Measurements from ENCODE around the gene FN1. TPM values are rescaled to one million over a fixed set of nuclear protein-coding genes. Genes with fewer than 3 reads are reported as not detected.

FN1 gene
- total RNA-seq, 1 experiment from 2014 or later = 564 TPM

GRCh38 chr2:215415820-215416577 lies 19.9 kb downstream of the FN1 start:
- no peak for TF ChIP-seq CTCF (IDR thresholded peaks at IDR 0.05; ENCODE audit: unreplicated experiment)
- no peak for DNase-seq (ENCODE audit: unreplicated experiment)
- CTCF ChIA-PET = interaction anchor here (0.6 kb wide), 2 partner anchors 14 to 39 kb away, joined by 3 read pairs; no protein-coding TSS in a partner anchor
- H3K9me3 Mint-ChIP-seq (ENCODE audit: unreplicated experiment) = no peaks in the 10 kb centered on the region
- peaks cover 13% of the 10 kb centered on the region for H3K36me3 Mint-ChIP-seq (ENCODE audit: insufficient read depth, unreplicated experiment)
- no peak overlapping the region for H3K27ac Mint-ChIP-seq (ENCODE audit: low read depth, unreplicated experiment)
- H3K27me3 Mint-ChIP-seq (ENCODE audit: insufficient read depth, unreplicated experiment) = no peaks in the 10 kb centered on the region
- POLR2A ChIA-PET = interaction anchor here (1.2 kb wide), 1 partner anchor 11 kb away, joined by 3 read pairs; no protein-coding TSS in a partner anchor
- H3K4me1 Mint-ChIP-seq (ENCODE audit: insufficient read depth, unreplicated experiment) = peaks cover 14% of the 10 kb centered on the region
- intact Hi-C loops (cut with micrococcal nuclease) = no loop called here
- no peak overlapping the region for H3K4me3 Mint-ChIP-seq (ENCODE audit: unreplicated experiment)
- BruUV-seq (replicated peaks) = no TSS peak

GRCh38 chr2:215415218-215415617 lies 20.6 kb downstream of the FN1 start:
- POLR2A ChIA-PET = interaction anchor here (0.9 kb wide), 1 partner anchor 11 kb away, joined by 4 read pairs; no protein-coding TSS in a partner anchor
- CTCF ChIA-PET = no interaction called here
- DNase-seq (ENCODE audit: unreplicated experiment) = no peak
- no peaks in the 10 kb centered on the region for H3K27me3 Mint-ChIP-seq (ENCODE audit: insufficient read depth, unreplicated experiment)
- no peak overlapping the region for H3K27ac Mint-ChIP-seq (ENCODE audit: low read depth, unreplicated experiment)
- no peak overlapping the region for H3K4me3 Mint-ChIP-seq (ENCODE audit: unreplicated experiment)
- H3K9me3 Mint-ChIP-seq (ENCODE audit: unreplicated experiment) = no peaks in the 10 kb centered on the region
- BruUV-seq (replicated peaks) = no TSS peak
- intact Hi-C loops (cut with micrococcal nuclease) = no loop called here
- TF ChIP-seq CTCF (IDR thresholded peaks at IDR 0.05; ENCODE audit: unreplicated experiment) = no peak
- peaks cover 19% of the 10 kb centered on the region for H3K4me1 Mint-ChIP-seq (ENCODE audit: insufficient read depth, unreplicated experiment)
- H3K36me3 Mint-ChIP-seq (ENCODE audit: insufficient read depth, unreplicated experiment) = peaks cover 14% of the 10 kb centered on the region

- no peak for TF ChIP-seq CTCF (IDR thresholded peaks at IDR 0.05; ENCODE audit: unreplicated experiment)
- Mint-ChIP-seq H3K27ac (ENCODE audit: low read depth, unreplicated experiment) (peak overlapping the region; percentile 46), H3K4me1 (ENCODE audit: insufficient read depth, unreplicated experiment) (peaks cover 19% of the 10 kb centered on the region), H3K36me3 (ENCODE audit: insufficient read depth, unreplicated experiment) (peaks cover 15% of the 10 kb centered on the region), H3K27me3 (ENCODE audit: insufficient read depth, unreplicated experiment) (no peaks in the 10 kb centered on the region), H3K4me3 (ENCODE audit: unreplicated experiment) (no peak overlapping the region), H3K9me3 (ENCODE audit: unreplicated experiment) (no peaks in the 10 kb centered on the region)
- POLR2A ChIA-PET = interaction anchor here (0.9 kb wide), 2 partner anchors 11 to 36 kb away, joined by 3 to 4 read pairs; no protein-coding TSS in a partner anchor
- DNase-seq (ENCODE audit: unreplicated experiment) = no peak
- CTCF ChIA-PET = interaction anchor here (0.5 to 1.1 kb wide), 2 partner anchors 11 to 414 kb away, joined by 3 to 4 read pairs; no protein-coding TSS in a partner anchor
- BruUV-seq (replicated peaks) = no TSS peak
- intact Hi-C loops (cut with micrococcal nuclease) = no loop called here
These were observed 21.2 kb downstream of the FN1 start for GRCh38 chr2:215414674-215415073.

GRCh38 chr2:215413974-215414373 lies 21.9 kb downstream of the FN1 start:
- DNase-seq (ENCODE audit: unreplicated experiment) = no peak
- ChIA-PET POLR2A (interaction anchor here (0.9 kb wide), 1 partner anchor 36 kb away, joined by 3 read pairs; no protein-coding TSS in a partner anchor), CTCF (interaction anchor here (0.5 to 1.2 kb wide), 3 partner anchors 12 to 414 kb away, joined by 3 to 4 read pairs (median 4); no protein-coding TSS in a partner anchor)
- Mint-ChIP-seq H3K36me3 (ENCODE audit: insufficient read depth, unreplicated experiment) (peaks cover 21% of the 10 kb centered on the region), H3K4me3 (ENCODE audit: unreplicated experiment) (no peak overlapping the region), H3K4me1 (ENCODE audit: insufficient read depth, unreplicated experiment) (peaks cover 19% of the 10 kb centered on the region), H3K9me3 (ENCODE audit: unreplicated experiment) (no peaks in the 10 kb centered on the region), H3K27me3 (ENCODE audit: insufficient read depth, unreplicated experiment) (no peaks in the 10 kb centered on the region), H3K27ac (ENCODE audit: low read depth, unreplicated experiment) (peak overlapping the region; percentile 46)
- intact Hi-C loops (cut with micrococcal nuclease) = no loop called here
- no peak for TF ChIP-seq CTCF (IDR thresholded peaks at IDR 0.05; ENCODE audit: unreplicated experiment)
- no TSS peak for BruUV-seq (replicated peaks)
